ENCODE results near the gene COL23A1.

DNA sequence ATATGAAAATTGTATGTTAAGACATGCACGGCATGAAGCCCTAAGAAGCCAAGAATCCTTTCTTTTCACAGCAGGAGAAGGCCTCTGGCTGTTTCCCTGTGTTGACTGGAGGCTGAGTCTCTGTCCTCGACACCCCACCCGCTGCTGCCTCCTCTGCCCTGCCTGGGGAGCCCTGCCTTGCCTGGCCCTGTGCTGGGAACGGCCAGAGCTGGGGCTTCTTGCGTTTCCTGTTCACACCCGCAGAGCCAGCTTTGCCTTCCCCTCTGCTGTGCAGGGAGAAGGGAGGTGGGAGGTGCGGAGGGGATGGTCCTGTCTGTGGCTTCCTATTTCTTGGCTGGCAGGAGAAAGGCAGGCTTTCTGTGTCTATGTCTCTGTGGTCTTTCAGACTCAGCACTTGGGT lies 396.2 kb downstream of the COL23A1 start:
- TF ChIP-seq, protein P1, sequence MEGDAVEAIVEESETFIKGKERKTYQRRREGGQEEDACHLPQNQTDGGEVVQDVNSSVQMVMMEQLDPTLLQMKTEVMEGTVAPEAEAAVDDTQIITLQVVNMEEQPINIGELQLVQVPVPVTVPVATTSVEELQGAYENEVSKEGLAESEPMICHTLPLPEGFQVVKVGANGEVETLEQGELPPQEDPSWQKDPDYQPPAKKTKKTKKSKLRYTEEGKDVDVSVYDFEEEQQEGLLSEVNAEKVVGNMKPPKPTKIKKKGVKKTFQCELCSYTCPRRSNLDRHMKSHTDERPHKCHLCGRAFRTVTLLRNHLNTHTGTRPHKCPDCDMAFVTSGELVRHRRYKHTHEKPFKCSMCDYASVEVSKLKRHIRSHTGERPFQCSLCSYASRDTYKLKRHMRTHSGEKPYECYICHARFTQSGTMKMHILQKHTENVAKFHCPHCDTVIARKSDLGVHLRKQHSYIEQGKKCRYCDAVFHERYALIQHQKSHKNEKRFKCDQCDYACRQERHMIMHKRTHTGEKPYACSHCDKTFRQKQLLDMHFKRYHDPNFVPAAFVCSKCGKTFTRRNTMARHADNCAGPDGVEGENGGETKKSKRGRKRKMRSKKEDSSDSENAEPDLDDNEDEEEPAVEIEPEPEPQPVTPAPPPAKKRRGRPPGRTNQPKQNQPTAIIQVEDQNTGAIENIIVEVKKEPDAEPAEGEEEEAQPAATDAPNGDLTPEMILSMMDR (conservative IDR thresholded peaks at IDR 0.05; ENCODE audit: low read depth, low read length), result no peak
- TF ChIP-seq EZH2 (IDR thresholded peaks at IDR 0.05; ENCODE audit: low read length, unreplicated experiment), result no peak

All from PC-3 (cell line).